Measurements from ENCODE around the gene ANKRD30B.

DNA sequence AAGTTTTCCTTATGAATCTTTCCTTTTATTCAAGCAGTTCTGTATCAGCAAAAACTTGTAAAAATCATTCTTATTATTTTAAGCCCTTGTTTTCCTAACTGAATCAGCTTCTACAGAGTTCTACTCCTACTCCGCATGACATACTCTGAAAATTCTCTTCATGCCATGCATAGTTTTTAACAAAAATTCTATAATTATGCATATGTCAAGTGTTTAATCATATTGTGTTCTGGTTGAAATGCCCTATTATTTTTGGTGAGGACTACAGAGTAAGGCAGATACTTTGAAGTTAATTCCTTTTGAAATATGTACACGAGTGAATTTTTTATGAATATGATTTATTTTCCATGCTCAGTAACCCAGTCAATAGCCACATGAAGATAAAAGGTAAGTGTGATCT is 28.8 kb downstream of the ANKRD30B start:
- TF ChIP-seq ZNF384 (IDR thresholded peaks at IDR 0.05) (no peak), NFRKB (IDR thresholded peaks at IDR 0.05) (no peak), LEF1 (IDR thresholded peaks at IDR 0.05; ENCODE audit: borderline replicate concordance) (no peak), L3MBTL2 (conservative IDR thresholded peaks at IDR 0.05) (no peak), HDGF (IDR thresholded peaks at IDR 0.05; ENCODE audit: borderline replicate concordance) (no peak), ELF4 (IDR thresholded peaks at IDR 0.05) (no peak), FOXM1 (IDR thresholded peaks at IDR 0.05; ENCODE audit: borderline replicate concordance) (no peak), SUZ12 (IDR thresholded peaks at IDR 0.05) (no peak), FOXA1 (IDR thresholded peaks at IDR 0.05) (no peak)
